GM12872 (cell line): ENCODE measurements around the gene C4BPB.

Experiments
- TF ChIP-seq, protein P1 (sequence below): IDR thresholded peaks from 3 replicates; pipeline ENCODE4 v1.5.1; 2011; ENCODE audit warnings: low read depth, mild to moderate bottlenecking, low read length, moderate library complexity; ENCODE audit not compliant: insufficient read depth

C4BPB gene

DNA sequence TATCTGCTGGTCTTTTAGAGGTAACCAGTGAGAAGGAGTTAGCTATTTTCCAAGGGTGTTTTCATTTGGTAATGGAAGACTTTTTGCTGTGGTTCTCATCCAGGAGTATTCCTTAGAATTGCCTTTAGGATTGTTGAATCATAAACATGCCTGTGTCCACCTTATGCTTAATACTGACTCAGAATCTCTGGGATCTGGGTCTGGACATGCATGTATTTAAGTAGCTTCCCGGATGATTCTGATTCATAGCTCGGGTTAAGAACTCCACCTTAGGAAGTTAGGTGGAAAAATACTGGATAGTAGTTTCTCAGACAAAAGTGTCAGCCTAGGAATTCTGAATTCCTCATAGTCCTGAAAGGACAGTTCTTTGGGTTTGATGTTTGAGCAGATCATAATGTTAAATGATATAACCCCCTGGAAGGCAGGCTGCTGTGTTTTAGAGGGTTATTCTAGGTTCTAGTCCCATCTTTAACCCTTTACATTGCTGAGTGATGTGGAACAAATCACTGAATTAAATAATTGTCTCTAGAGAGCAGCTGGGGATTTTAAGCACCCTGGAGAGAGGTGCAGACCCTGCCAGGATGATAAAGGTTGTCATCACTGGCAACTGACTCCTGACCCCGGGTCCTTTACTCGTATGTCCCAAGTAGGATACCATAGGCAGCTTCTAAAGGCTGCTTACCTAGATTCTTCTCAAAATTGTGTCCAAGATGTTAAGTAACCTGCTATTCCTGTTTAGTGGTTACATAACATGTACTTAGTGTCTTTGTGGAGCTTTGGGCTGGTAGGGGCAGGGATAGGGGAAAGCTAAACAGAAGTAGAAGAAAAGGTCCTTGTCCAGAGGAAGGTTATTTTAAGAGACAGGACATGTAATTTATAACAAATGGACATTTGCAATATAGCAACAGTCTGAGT, 14.5 kb upstream of the C4BPB start:
- TF ChIP-seq, protein P1, sequence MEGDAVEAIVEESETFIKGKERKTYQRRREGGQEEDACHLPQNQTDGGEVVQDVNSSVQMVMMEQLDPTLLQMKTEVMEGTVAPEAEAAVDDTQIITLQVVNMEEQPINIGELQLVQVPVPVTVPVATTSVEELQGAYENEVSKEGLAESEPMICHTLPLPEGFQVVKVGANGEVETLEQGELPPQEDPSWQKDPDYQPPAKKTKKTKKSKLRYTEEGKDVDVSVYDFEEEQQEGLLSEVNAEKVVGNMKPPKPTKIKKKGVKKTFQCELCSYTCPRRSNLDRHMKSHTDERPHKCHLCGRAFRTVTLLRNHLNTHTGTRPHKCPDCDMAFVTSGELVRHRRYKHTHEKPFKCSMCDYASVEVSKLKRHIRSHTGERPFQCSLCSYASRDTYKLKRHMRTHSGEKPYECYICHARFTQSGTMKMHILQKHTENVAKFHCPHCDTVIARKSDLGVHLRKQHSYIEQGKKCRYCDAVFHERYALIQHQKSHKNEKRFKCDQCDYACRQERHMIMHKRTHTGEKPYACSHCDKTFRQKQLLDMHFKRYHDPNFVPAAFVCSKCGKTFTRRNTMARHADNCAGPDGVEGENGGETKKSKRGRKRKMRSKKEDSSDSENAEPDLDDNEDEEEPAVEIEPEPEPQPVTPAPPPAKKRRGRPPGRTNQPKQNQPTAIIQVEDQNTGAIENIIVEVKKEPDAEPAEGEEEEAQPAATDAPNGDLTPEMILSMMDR: no peak

DNA sequence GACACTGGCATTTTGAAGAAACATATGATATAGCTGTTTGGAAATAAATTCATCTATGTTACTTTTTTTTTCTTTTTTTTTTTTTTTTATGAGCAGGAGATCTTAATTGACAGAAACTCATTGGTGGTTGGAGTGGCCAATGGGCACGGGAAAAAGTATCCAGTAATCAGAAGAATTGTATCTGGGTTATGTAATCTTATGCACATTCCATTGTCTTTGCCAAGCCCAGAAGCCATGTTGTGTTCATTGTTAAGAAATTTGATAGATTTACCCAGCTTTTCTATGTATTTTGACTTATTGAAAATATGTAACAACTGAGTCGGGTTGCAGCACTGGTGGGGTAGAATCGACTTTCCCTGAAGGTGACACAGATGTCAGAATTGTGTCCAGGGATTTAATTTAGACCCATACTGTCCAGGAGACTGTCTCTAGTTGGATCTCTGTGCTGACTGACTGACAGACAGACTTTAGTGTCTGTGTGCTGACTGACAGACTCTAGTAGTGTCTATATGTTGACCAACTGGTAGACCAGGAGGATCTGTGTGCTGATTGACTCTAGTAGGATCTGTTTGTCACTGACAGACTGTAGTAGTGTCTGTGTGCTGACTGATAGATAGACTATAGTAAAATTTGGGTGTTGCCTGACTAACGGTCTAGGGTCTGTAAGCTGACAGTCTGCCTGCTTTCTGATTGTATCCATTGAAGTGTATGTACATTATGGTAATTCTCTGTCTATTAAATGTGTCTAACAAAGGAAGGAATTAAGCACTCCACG, 12.3 kb upstream of the C4BPB start:
- TF ChIP-seq, protein P1: no peak

DNA sequence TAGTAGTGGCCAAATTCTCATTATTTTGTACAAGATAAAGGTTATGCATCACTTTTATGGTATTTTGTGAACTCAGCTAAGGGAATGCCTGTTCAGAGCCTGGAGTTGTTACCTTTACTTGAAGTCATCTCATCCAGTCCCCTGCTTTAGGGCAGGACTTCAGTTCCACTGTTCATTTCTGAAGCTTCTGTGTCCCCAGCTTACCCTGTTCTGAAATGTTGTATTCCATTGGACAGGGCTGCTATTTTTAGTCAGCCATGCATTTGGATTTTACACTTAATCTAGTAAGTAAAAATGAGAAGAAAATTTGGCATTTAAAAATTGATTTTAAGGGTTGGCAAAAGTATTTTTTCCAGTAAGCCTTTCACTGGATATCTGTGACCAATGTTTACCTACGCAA, 11.6 kb upstream of the C4BPB start:
- TF ChIP-seq, protein P1: no peak

DNA sequence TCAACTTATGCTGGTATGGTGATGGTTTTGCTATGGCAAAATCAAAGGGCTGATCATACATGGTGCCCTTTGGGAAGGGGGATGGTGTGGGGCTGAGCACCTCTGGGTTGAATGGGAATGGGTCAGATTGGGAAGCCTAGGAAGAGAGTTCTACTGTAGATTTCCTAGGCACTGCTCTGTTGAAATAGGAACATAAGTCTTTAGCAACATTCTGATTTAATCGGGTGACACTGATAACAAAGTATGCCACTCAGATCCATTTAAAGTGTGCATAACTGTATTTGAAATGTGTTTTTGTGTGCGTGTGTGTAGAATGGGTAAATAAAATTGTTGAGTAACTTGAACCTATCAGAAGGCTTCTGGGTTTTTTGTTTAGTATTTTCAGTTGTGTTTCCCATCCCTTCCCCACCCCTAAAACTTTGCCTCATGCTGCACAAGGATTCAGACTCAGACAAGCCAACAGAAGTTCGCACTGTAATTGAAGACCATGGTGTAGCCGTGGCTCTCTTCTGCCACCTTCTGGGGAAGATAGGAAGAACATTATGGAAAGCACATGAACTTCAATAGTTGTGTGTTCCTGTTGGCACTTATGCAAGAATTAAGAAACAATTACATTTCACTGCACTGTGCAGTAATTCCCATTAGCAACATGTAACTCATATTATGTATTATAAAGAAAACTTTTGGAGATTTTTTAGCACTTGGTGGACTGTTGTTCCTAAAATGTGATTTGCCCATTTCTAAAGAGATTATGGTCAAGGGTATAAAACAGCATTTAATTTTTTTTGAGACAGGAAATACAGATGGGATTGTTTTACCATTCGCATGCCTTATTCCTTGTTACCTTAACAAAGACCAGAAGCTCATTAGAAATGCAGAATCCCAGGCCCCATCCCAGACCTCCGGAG, 10.9 kb upstream of the C4BPB start:
- TF ChIP-seq, protein P1: peak; percentile 93

DNA sequence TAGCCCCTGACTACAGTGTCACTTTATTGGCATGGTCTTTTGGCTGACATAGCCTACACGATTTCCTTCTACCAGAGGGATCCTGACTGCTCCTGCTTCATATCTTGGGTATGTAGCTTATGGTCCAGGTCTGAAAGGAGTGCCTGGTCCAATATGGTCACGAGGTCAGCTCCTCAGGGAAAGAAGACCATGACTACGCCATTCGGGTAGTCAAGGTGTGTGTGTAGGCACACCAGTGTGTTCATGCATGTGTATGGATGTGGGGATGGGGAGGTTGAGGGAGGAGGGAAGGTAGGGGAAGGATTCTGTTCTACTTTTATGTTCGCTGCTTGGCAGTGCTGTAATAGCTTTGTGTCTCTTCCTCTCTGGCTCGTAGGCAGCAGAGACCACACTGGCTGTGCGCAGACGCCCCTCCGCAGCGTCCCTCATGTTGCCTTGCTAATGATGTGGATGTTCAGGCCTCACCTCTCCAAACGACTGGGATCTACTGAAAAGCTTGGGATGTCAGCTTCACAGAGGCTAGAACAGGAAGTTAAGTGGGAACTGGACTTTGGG, 10.0 kb upstream of the C4BPB start:
- TF ChIP-seq, protein P1: no peak

DNA sequence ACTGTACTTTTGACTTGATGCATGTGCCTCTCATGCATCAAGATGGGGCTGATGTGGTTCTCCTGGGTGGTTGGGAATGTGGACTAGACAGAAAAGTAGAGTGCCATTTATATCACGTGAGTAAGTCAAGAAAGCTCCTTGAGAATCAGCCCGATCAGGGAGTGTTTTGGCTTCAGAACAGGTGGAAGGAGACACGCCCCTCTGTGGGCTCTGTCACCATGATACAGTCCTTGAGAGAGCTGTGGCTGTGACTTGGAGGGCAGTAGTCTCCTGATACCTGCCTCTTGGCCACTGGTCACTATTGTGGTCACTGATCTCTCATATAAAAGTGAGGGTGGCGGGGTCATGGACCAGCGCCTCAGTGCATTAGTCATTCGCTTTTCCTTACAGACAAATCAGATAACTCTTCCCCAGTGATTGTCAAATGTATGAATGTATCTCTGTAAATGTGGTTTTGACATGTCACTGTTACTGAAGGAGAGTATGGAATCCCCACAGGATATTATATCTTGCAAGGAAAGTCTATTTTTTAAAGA, 8.9 kb upstream of the C4BPB start:
- TF ChIP-seq, protein P1: no peak
